Left ventricle myocardium inferior (tissue), 1 donor: Measurements from ENCODE around the gene SEL1L. TPM values are rescaled to one million over a fixed set of nuclear protein-coding genes. Genes with fewer than 3 reads are reported as not detected.
A peak's percentile ranks its signal among the peaks of the same experiment; 100 is the strongest.

Experiments
- DNase-seq: peaks from one replicate; pipeline ENCODE4 v3.0.0-alpha.2; 2020
- H3K27ac ChIP-seq: fragments of 200-600 bp; replicated peaks from 2 replicates; pipeline ENCODE4 v1.8.0; 2021
- H3K27me3 ChIP-seq: fragments of 200-600 bp; 2 replicates; pipeline ENCODE4 v1.8.0; 2021; ENCODE audit warnings: low read depth
- H3K36me3 ChIP-seq: fragments of 200-600 bp; 2 replicates; pipeline ENCODE4 v1.8.0; 2021
- H3K4me1 ChIP-seq: fragments of 200-600 bp; 2 replicates; pipeline ENCODE4 v1.8.0; 2021
- H3K4me3 ChIP-seq: fragments of 200-600 bp; 2 replicates; pipeline ENCODE4 v1.8.0; 2021; ENCODE audit warnings: mild to moderate bottlenecking, moderate library complexity
- H3K9me3 ChIP-seq: fragments of 200-600 bp; replicated peaks from 2 replicates; pipeline ENCODE4 v1.8.0; 2021
- CTCF ChIP-seq: fragments of 200-600 bp; IDR thresholded peaks from 2 replicates; pipeline ENCODE4 v1.8.0; 2021; ENCODE audit warnings: antibody characterized with exemption, mild to moderate bottlenecking, borderline replicate concordance
- intact Hi-C: fragments of 100-400 bp; cut with micrococcal nuclease; formaldehyde crosslinking; loops from one replicate; pipeline ENCODE4 v1.11.0; 2022
- total RNA-seq: library from RNA; stranded (reverse); fragmentation: NEBNext Ultra II Directional; extraction: Animal tissue kit (Norgen Biotek cat#: 25700); gene quantifications from one replicate; pipeline ENCODE4 v1.2.1, GENCODE V29; 2021
- donor health status: DM: no; HTN: yes; CAD: no; lungs with severe emphysema.

The SEL1L gene
- total RNA-seq, 1 donor from 2014 or later: 54.4 TPM

GRCh38 chr14:81525129-81525528, 8.5 kb downstream of the SEL1L start:
- Histone ChIP-seq H3K4me3 (no peak overlapping the region), H3K9me3 (no peaks in the 10 kb centered on the region), H3K27ac (no peak overlapping the region), H3K27me3 (no peaks in the 10 kb centered on the region), H3K36me3 (peaks cover 46% of the 10 kb centered on the region), H3K4me1 (peaks cover 27% of the 10 kb centered on the region)
- intact Hi-C loops: no loop called here
- no peak for DNase-seq
- no peak for TF ChIP-seq CTCF

- Histone ChIP-seq H3K9me3 (no peaks in the 10 kb centered on the region), H3K27me3 (no peaks in the 10 kb centered on the region), H3K36me3 (peaks cover 46% of the 10 kb centered on the region), H3K4me1 (peaks cover 27% of the 10 kb centered on the region), H3K4me3 (no peak overlapping the region), H3K27ac (no peak overlapping the region)
- no peak for DNase-seq
- intact Hi-C loops: no loop called here
- TF ChIP-seq CTCF: no peak
These were observed 10.0 kb downstream of the SEL1L start for GRCh38 chr14:81523616-81524015.

GRCh38 chr14:81523016-81523415, 10.6 kb downstream of the SEL1L start:
- no peak overlapping the region for H3K4me3 ChIP-seq
- intact Hi-C loops: no loop called here
- H3K9me3 ChIP-seq: no peaks in the 10 kb centered on the region
- no peak overlapping the region for H3K27ac ChIP-seq
- no peaks in the 10 kb centered on the region for H3K27me3 ChIP-seq
- DNase-seq: no peak
- H3K36me3 ChIP-seq: peaks cover 46% of the 10 kb centered on the region
- peaks cover 29% of the 10 kb centered on the region for H3K4me1 ChIP-seq
- TF ChIP-seq CTCF: no peak

- H3K4me3 ChIP-seq: no peak overlapping the region
- no peaks in the 10 kb centered on the region for H3K9me3 ChIP-seq
- intact Hi-C loops: no loop called here
- no peak for DNase-seq
- H3K27ac ChIP-seq: no peak overlapping the region
- no peaks in the 10 kb centered on the region for H3K27me3 ChIP-seq
- peaks cover 46% of the 10 kb centered on the region for H3K4me1 ChIP-seq
- peaks cover 43% of the 10 kb centered on the region for H3K36me3 ChIP-seq
- no peak for TF ChIP-seq CTCF
These were observed 12.3 kb downstream of the SEL1L start for GRCh38 chr14:81521356-81521755.

- intact Hi-C loops: no loop called here
- peaks cover 1% of the 10 kb centered on the region for H3K9me3 ChIP-seq
- no peaks in the 10 kb centered on the region for H3K27me3 ChIP-seq
- peaks cover 55% of the 10 kb centered on the region for H3K4me1 ChIP-seq
- TF ChIP-seq CTCF: no peak
- no peak for DNase-seq
- H3K36me3 ChIP-seq: peaks cover 35% of the 10 kb centered on the region
- H3K4me3 ChIP-seq: no peak overlapping the region
- peak overlapping the region; percentile 73 for H3K27ac ChIP-seq
These were observed 14.2 kb downstream of the SEL1L start for GRCh38 chr14:81519200-81520011.
